ENCODE results near the gene MAN1A1.

MAN1A1 gene

DNA sequence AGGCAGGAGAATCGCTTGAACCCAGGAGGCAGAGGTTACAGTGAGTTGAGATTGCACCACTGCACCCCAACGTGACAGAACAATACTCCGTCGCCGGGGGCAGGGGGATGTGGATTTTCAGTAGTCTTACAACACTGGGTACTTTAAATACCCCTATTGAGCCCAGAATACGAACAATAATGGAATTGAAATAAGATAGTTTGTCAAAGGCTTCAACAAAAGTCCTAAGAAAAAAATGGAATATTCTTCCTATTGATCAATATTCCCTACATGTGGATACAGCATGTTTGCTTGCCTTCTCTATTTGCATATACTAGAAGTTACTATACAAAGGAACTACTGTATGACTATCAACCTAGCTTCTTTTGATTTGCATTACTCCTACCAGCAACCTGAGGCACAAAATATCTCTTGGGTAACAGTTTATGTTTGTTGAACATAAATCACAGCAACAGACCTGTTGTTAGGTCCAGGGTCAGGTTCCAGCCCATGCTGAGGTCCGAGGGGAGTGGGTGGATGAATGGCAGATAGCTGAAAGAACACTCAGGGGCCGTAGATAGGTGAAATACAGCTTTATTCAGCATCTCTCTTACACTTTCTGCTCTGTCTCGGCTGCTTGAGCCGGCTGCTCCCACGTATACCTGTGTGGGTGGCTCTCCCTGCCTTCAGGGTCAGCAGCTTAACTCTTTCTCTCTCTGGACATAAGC is 23.8 kb downstream of the MAN1A1 start:
- DNase-seq (ENCODE audit: low spot score), result no peak

- DNase-seq (ENCODE audit: low spot score), result no peak
These were observed 24.8 kb downstream of the MAN1A1 start for GRCh38 chr6:119324718-119325117.

GRCh38 chr6:119323931-119324330 is 25.6 kb downstream of the MAN1A1 start:
- no peak for DNase-seq (ENCODE audit: low spot score)

- DNase-seq (ENCODE audit: low spot score), result no peak
These were observed 26.1 kb downstream of the MAN1A1 start for GRCh38 chr6:119323478-119323877.

DNA sequence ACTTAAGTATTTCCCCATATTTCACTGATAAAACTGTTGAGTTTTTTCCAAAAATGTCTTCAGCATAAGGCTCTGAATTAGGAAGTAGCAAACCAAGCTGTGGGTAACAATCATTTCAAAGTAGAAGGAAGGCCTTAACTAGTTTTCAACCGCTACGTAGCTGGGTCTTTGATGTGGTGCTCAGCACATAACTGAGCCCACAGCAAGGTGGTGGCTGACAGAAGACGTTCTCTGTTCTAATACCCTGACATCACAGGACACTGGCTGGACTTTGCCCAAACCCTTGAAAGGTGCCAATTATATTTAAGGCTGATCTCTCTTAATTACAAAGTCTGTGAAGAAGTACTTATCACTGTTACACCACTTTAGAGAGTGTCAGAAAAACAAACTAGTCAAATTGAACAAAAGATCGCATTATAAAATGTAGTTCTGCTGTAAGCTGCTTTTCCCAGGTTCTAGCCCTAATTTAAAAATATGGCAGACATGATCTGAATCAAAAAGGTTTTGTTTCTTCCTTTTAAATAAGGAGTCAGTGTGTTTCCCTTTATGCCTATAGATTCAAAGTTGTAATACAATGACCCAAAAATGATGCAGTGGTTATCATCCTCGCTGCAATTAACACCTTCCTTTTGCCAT is 26.7 kb downstream of the MAN1A1 start:
- DNase-seq (ENCODE audit: low spot score), result no peak

GRCh38 chr6:119322034-119322433 is 27.5 kb downstream of the MAN1A1 start:
- no peak for DNase-seq (ENCODE audit: low spot score)

DNA sequence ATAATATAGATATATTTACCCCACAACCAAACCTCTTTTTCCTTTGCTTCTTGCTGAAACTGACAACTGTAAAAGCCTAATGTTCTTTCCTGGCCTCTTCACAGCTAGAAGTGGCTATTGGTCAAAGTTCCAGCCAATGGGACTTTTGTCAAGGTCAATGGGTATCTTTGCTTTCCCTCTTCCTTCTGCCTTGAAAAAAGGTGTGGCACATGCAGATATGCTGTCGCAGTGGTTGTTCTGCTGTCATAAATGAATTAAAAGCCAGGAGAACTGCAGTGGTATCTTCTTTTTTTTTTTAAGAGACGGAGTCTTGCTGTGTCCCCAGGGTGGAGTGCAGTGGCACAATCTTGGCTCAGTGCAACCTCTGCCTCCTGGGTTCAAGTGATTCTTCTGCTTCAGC is 29.9 kb downstream of the MAN1A1 start:
- no peak for DNase-seq (ENCODE audit: low spot score)

DNA sequence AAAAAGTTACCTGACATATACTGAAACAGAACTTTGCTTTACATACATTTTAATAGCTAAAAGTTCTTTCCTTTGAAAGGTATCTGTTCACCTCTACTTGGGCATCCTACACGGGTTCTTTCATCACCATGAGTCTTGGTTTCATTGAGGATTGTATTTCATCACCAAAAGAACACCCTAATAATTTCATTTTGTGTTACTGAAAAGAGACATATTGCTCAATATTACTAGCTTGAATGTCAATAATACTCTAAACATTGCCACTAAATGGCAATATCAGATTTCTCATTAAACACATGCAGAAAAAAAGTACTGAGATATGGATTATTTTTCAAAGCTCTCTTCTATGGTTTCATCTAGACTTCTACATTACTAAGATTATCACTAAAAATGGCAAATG is 30.8 kb downstream of the MAN1A1 start:
- DNase-seq (ENCODE audit: low spot score), result no peak

- no peak for DNase-seq (ENCODE audit: low spot score)
These were observed 31.4 kb downstream of the MAN1A1 start for GRCh38 chr6:119318176-119318575.

DNA sequence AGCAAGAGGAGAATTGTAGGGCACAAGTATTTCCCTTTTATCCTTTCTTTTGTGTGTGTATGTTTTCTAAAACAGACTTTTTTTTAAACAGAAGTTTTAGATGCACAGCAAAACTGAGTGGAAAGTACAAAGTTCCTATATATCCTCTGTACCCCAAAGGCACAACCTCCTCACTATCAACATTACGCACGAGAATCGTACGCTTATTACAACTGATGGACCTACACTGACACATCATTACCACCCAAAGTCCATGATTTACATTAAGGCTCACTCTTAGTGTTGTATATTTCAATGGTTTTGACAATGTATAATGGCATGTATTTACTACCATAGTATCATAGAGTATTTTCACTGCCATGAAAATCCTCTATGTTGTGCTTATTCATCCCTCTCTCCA is 32.6 kb downstream of the MAN1A1 start:
- no peak for DNase-seq (ENCODE audit: low spot score)

DNA sequence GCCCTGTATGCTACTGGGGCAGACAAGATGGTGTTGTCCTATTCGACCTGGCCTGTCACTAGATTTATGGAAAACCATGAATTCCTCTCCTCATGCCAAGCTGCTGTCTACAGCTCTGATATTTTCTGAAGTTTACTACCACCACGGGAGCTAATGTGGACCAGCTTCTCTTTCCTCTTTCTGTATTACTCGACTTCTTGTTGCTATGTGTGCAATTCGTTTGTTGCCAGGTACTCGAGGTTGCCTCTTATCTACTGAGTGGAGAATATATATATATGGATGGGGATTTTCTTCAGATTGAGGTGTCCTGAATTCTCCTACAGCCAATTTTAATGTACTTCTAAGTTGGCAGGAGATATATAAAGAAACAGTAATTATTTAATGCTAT is 34.7 kb downstream of the MAN1A1 start:
- DNase-seq (ENCODE audit: low spot score), result peak; percentile 55

GRCh38 chr6:119313937-119314884 is 35.4 kb downstream of the MAN1A1 start:
- peak; percentile 49 for DNase-seq (ENCODE audit: low spot score)

- DNase-seq (ENCODE audit: low spot score), result no peak
These were observed 36.7 kb downstream of the MAN1A1 start for GRCh38 chr6:119312875-119313338.

- no peak for DNase-seq (ENCODE audit: low spot score)
These were observed 37.1 kb downstream of the MAN1A1 start for GRCh38 chr6:119312441-119312840.

GRCh38 chr6:119311514-119312142 is 37.9 kb downstream of the MAN1A1 start:
- DNase-seq (ENCODE audit: low spot score), result no peak

- no peak for DNase-seq (ENCODE audit: low spot score)
These were observed 39.0 kb downstream of the MAN1A1 start for GRCh38 chr6:119310486-119311036.

- DNase-seq (ENCODE audit: low spot score), result no peak
These were observed 40.4 kb downstream of the MAN1A1 start for GRCh38 chr6:119308991-119309657.

GRCh38 chr6:119308048-119308570 is 41.5 kb downstream of the MAN1A1 start:
- no peak for DNase-seq (ENCODE audit: low spot score)

DNA sequence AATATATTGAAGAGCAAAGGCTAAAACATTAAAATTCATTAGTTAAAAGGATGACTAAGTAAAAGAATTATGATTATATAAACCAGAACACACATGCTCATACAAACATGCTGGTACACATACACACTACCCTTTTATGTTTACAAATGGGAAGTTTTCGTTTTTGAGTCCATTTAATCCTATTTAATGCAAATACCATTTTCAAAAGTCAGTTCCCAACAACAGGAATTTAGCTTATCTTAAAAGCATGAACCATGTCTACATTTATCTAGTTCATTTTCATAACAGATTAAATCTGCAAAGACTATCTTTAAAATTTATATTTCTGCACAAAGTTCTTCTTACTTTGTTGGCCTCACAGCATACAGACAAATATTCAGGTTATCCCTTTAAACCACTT is 42.5 kb downstream of the MAN1A1 start:
- no peak for DNase-seq (ENCODE audit: low spot score)

- no peak for DNase-seq (ENCODE audit: low spot score)
These were observed 43.1 kb downstream of the MAN1A1 start for GRCh38 chr6:119306396-119306968.

Measured in NAMALWA (cell line).